ENCODE results near the gene ZBTB3.

ZBTB3 gene

DNA sequence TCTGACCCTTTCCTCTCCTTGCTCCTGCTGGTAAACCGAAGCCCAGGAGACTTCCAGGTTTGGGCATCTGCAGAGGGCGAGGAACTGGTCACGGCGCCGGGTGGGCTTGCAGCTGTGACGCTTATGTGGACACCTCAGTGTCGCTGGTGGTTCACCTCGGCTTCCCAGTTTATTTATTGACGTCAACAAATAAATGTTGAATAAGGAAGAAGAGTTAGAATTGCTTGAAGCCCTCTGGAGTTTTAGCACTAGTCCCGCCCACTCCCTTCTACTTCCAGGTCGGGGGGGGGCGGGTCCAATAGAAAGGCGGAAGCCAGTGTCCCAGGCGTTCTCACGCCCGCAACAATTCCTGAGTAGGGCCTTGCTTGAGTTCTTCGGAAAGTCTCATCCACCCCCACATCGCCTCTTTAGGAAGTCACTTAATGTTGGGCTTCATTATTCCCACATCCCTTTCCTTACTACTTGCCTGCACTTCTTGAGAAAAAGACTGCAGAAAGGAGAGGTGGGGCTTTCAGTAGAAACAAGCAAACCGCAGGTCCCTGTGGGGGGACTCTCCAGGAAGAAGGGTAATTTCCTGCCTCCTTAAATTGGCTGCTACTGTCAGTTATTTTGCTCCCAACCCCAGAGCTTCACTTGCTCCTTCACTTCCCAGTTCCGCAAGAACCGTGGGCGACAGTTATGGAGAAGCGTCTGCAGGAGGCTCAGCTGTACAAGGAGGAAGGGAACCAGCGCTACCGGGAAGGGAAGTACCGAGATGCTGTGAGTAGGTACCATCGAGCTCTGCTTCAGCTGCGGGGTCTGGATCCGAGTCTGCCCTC, 25.6 kb downstream of the ZBTB3 start, which contains the start of gene TTC9C (continued):
- TF ChIP-seq ZSCAN30 (tag by site-specific recombination; IDR thresholded peaks at IDR 0.05) = 0 out of 2 replicates have a peak, but pooled peaks have one; percentile 47
- TF ChIP-seq HIC1 (tag by site-specific recombination; IDR thresholded peaks at IDR 0.05) = no peak
- TF ChIP-seq KLF10 (tag by site-specific recombination; IDR thresholded peaks at IDR 0.05) = peak; percentile 43
- TF ChIP-seq ZNF580 (tag by site-specific recombination; IDR thresholded peaks at IDR 0.05) = no peak
- TF ChIP-seq ZNF248 (tag by site-specific recombination; IDR thresholded peaks at IDR 0.05) = no peak
- peak; percentile 73 for TF ChIP-seq ZNF629 (tag by site-specific recombination; IDR thresholded peaks at IDR 0.05)
- no peak for TF ChIP-seq ZNF157 (tag by site-specific recombination; IDR thresholded peaks at IDR 0.05)
- peak; percentile 58; the same call in 1 of the 2 replicates for TF ChIP-seq ZNF449 (tag by site-specific recombination; IDR thresholded peaks at IDR 0.05)
- TF ChIP-seq ZFHX2 (tag by site-specific recombination; conservative IDR thresholded peaks at IDR 0.05) = peak; percentile 31
- peak; percentile 65; the same call in 1 of the 2 replicates for TF ChIP-seq ZNF561 (tag by site-specific recombination; IDR thresholded peaks at IDR 0.05; ENCODE audit: borderline replicate concordance)
- peak; percentile 39; the same call in 1 of the 2 replicates for TF ChIP-seq ZBTB8A (tag by site-specific recombination; IDR thresholded peaks at IDR 0.05)
- 0 out of 2 replicates have a peak, but pooled peaks have one; percentile 34 for TF ChIP-seq ZNF600 (tag by site-specific recombination; IDR thresholded peaks at IDR 0.05)
- peak; percentile 55; the same call in 1 of the 2 replicates for TF ChIP-seq SP2 (tag by site-specific recombination; IDR thresholded peaks at IDR 0.05)
- 0 out of 2 replicates have a peak, but pooled peaks have one; percentile 15 for TF ChIP-seq ZNF391 (tag by site-specific recombination; IDR thresholded peaks at IDR 0.05; ENCODE audit: borderline replicate concordance, low read depth)
- TF ChIP-seq ZBTB48 (tag by site-specific recombination; IDR thresholded peaks at IDR 0.05) = 0 out of 2 replicates have a peak, but pooled peaks have one; percentile 19
- TF ChIP-seq ZBTB11 (tag by site-specific recombination; conservative IDR thresholded peaks at IDR 0.05; ENCODE audit: low read depth) = peak; percentile 80
- TF ChIP-seq ZNF280D (tag by site-specific recombination; IDR thresholded peaks at IDR 0.05) = no peak
- TF ChIP-seq, protein P1, sequence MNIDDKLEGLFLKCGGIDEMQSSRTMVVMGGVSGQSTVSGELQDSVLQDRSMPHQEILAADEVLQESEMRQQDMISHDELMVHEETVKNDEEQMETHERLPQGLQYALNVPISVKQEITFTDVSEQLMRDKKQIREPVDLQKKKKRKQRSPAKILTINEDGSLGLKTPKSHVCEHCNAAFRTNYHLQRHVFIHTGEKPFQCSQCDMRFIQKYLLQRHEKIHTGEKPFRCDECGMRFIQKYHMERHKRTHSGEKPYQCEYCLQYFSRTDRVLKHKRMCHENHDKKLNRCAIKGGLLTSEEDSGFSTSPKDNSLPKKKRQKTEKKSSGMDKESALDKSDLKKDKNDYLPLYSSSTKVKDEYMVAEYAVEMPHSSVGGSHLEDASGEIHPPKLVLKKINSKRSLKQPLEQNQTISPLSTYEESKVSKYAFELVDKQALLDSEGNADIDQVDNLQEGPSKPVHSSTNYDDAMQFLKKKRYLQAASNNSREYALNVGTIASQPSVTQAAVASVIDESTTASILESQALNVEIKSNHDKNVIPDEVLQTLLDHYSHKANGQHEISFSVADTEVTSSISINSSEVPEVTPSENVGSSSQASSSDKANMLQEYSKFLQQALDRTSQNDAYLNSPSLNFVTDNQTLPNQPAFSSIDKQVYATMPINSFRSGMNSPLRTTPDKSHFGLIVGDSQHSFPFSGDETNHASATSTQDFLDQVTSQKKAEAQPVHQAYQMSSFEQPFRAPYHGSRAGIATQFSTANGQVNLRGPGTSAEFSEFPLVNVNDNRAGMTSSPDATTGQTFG (tag by site-specific recombination; IDR thresholded peaks at IDR 0.05; ENCODE audit: borderline replicate concordance) = no peak
- TF ChIP-seq IKZF3 (tag by site-specific recombination; IDR thresholded peaks at IDR 0.05) = peak; percentile 71
- peak; percentile 88 for TF ChIP-seq SP3 (tag by site-specific recombination; IDR thresholded peaks at IDR 0.05)
- peak; percentile 87 for TF ChIP-seq ZNF335 (tag by site-specific recombination; conservative IDR thresholded peaks at IDR 0.05)
- TF ChIP-seq PATZ1 (tag by site-specific recombination; IDR thresholded peaks at IDR 0.05) = peak; percentile 61; the same call in 1 of the 2 replicates
- TF ChIP-seq OSR2 (tag by site-specific recombination; IDR thresholded peaks at IDR 0.05) = peak; percentile 35

Data from HEK293 (cell line).